A673 (cell line): ENCODE measurements around the gene IFRD2.

Experiments used
- CTCF ChIP-seq: fragments of 300-800, 200-600 bp; sonication (generic); conservative IDR thresholded peaks from 2 replicates; pipeline ENCODE4 v1.5.1; 2017; ENCODE audit warnings: low read depth, mild to moderate bottlenecking, antibody characterized with exemption, low read length, moderate library complexity, mixed read lengths
- EZH2 ChIP-seq: fragments of 200-600 bp; sonication (generic); IDR thresholded peaks from 2 replicates; pipeline ENCODE4 v1.6.1; 2017; ENCODE audit warnings: borderline replicate concordance, low read depth, mild to moderate bottlenecking, mixed read lengths, antibody characterized with exemption, low read length; ENCODE audit not compliant: poor library complexity, severe bottlenecking

GRCh38 chr3:50273689-50274065, 18.6 kb downstream of the IFRD2 start:
- TF ChIP-seq CTCF = no peak
- no peak for TF ChIP-seq EZH2
